Esophagus squamous epithelium (tissue), 4 donors: ENCODE results near the gene SPECC1.

Experiments used
- CTCF ChIP-seq, 6 experiments: fragments of 450-650 bp in 4 of 6; fragments of 200-600 bp in 2 of 6; sonication (generic) in 2 of 6; IDR thresholded peaks; one replicate each; pipeline ENCODE4 v1.5.1; 2016 to 2019; ENCODE audit warnings: antibody characterized with exemption in 6 of 6, mild to moderate bottlenecking in 4 of 6, moderate library complexity in 4 of 6
- POLR2A ChIP-seq, 4 donors: fragments of 450-650 bp; IDR thresholded peaks; one replicate each; pipeline ENCODE4 v1.6.1; 2017; ENCODE audit warnings: antibody characterized with exemption in 4 of 4, mild to moderate bottlenecking in 4 of 4, moderate library complexity in 3 of 4

- TF ChIP-seq CTCF (IDR thresholded peaks at IDR 0.05), result no peak
- TF ChIP-seq POLR2A (IDR thresholded peaks at IDR 0.05), result no peak
These were observed 69.0 kb downstream of the SPECC1 start for GRCh38 chr17:20077978-20078685.
